ENCODE results near the gene SLC22A9. TPM values are rescaled to one million over a fixed set of nuclear protein-coding genes. Genes with fewer than 3 reads are reported as not detected.
"Not testable (repeated sequence)": the region's sequence is repeated elsewhere in the genome, so short reads cannot be mapped to it uniquely, and the experiment has no call there.

The SLC22A9 gene
- total RNA-seq, 3 donors from 2014 or later = not detected

GRCh38 chr11:63427971-63428508 is 58.5 kb downstream of the SLC22A9 start:
- H3K9me3 ChIP-seq = no peaks in the 10 kb centered on the region
- no peaks in the 10 kb centered on the region for H3K4me1 ChIP-seq (ENCODE audit: low read depth)
- TF ChIP-seq CTCF (IDR thresholded peaks at IDR 0.05) = no peak
- intact Hi-C loops (cut with DNase I, micrococcal nuclease) = no loop called here
- no peak overlapping the region for H3K4me3 ChIP-seq
- DNase-seq (no peak), ATAC-seq (no peak)
- H3K36me3 ChIP-seq (ENCODE audit: low read depth) = no peaks in the 10 kb centered on the region

GRCh38 chr11:63430731-63431130 is 61.1 kb downstream of the SLC22A9 start:
- H3K36me3 ChIP-seq (ENCODE audit: low read depth); H3K4me1 ChIP-seq (ENCODE audit: low read depth); ATAC-seq; H3K9me3 ChIP-seq; H3K4me3 ChIP-seq; intact Hi-C loops (cut with DNase I, micrococcal nuclease); DNase-seq: not testable (repeated sequence)

GRCh38 chr11:63435351-63435750 is 65.8 kb downstream of the SLC22A9 start:
- intact Hi-C loops (cut with DNase I, micrococcal nuclease); H3K9me3 ChIP-seq; H3K4me1 ChIP-seq (ENCODE audit: low read depth); H3K4me3 ChIP-seq; H3K36me3 ChIP-seq (ENCODE audit: low read depth); ATAC-seq: not testable (repeated sequence)
- DNase-seq = peak in 2 of 3 donors; percentile 4 to 37

DNA sequence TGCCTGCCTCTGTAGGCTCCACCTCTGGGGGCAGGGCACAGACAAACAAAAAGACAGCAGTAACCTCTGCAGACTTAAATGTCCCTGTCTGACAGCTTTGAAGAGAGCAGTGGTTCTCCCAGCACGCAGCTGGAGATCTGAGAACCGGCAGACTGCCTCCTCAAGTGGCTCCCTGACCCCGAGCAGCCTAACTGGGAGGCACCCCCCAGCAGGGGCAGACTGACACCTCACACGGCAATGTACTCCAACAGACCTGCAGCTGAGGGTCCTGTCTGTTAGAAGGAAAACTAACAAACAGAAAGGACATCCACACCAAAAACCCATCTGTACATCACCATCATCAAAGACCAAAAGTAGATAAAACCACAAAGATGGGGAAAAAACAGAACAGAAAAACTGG is 66.2 kb downstream of the SLC22A9 start:
- intact Hi-C loops (cut with DNase I, micrococcal nuclease); DNase-seq; H3K9me3 ChIP-seq; H3K4me1 ChIP-seq (ENCODE audit: low read depth); ATAC-seq; H3K4me3 ChIP-seq; H3K36me3 ChIP-seq (ENCODE audit: low read depth): not testable (repeated sequence)

DNA sequence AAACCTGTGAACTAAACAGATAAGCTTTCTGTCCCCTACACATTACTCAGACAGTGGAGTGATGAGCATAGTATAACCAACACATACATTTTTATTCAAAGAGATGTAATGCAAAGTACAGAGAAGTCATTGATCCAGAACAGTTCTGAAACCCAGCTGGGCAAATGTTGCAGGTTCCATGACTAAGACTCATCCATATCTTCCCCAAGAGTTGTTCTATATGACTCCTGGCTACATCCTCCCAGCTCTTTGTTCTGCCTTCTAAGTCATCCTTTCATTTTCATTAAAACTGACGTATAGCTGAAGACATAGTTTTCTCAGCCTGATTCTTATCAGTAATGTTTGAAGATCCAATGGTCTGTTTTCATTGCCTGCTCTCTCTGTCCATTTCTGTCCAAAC is 74.1 kb downstream of the SLC22A9 start:
- no peaks in the 10 kb centered on the region for H3K9me3 ChIP-seq
- no peak for DNase-seq
- ATAC-seq = no peak
- H3K36me3 ChIP-seq (ENCODE audit: low read depth) = no peaks in the 10 kb centered on the region
- H3K4me3 ChIP-seq = no peak overlapping the region
- no peaks in the 10 kb centered on the region for H3K4me1 ChIP-seq (ENCODE audit: low read depth)
- no peak for TF ChIP-seq CTCF (IDR thresholded peaks at IDR 0.05)
- intact Hi-C loops (cut with DNase I, micrococcal nuclease) = no loop called here

DNA sequence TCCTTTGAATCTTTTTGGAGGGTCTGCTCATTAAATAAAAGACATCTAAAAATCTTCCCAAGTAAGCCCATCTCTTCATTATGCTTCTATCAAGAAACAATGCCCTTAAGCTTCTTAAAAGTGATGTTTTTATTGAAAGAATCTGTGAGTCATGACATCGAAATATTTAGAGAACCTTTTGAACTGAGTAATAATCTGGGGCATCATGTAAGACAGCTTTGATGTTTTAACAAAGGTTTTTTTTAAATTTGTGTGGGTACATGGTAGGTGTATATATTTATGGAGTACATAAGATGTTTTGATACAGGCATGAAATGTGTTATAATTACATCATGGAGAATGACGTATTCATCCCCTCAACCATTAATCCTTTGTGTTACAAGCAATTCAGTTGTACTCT is 74.6 kb downstream of the SLC22A9 start:
- TF ChIP-seq CTCF (IDR thresholded peaks at IDR 0.05) = no peak
- no peaks in the 10 kb centered on the region for H3K4me1 ChIP-seq (ENCODE audit: low read depth)
- ATAC-seq (no peak), DNase-seq (no peak)
- H3K4me3 ChIP-seq = no peak overlapping the region
- no peaks in the 10 kb centered on the region for H3K36me3 ChIP-seq (ENCODE audit: low read depth)
- intact Hi-C loops (cut with DNase I, micrococcal nuclease) = no loop called here
- H3K9me3 ChIP-seq = no peaks in the 10 kb centered on the region

DNA sequence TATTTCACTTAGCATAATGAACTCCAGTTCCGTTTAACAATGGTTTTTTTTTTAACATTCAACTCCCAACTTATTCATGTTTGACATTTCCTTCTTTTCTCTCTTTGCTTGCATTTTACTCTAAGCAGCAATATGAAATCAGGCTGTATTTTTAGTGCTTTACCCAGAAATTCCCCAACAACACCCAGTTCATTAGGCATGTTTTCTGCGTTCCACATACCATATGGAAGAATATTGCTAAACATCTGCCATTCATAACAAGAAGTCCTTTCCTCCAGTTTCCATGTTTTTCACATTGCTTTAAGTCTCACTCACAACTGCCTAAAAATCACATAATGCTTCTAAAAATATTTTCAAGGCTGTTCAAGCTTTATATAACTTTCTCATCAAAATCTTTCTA is 75.5 kb downstream of the SLC22A9 start:
- ATAC-seq (no peak), DNase-seq (no peak)
- Histone ChIP-seq H3K4me1 (ENCODE audit: low read depth) (no peaks in the 10 kb centered on the region), H3K9me3 (no peaks in the 10 kb centered on the region), H3K36me3 (ENCODE audit: low read depth) (no peaks in the 10 kb centered on the region), H3K4me3 (no peak overlapping the region)
- TF ChIP-seq CTCF (IDR thresholded peaks at IDR 0.05) = no peak
- intact Hi-C loops (cut with DNase I, micrococcal nuclease) = no loop called here
